K562 (cell line): Measurements from ENCODE around the gene OSCP1. TPM values are rescaled to one million over a fixed set of nuclear protein-coding genes. Genes with fewer than 3 reads are reported as not detected.

Experiments used
- KAT2B ChIP-seq: IDR thresholded peaks from one replicate; pipeline ENCODE4 v1.6.1; 2012; ENCODE audit warnings: low read depth, mild to moderate bottlenecking, control low read depth, inconsistent platforms, low read length, moderate library complexity
- SPI1 ChIP-seq: IDR thresholded peaks from 2 replicates; pipeline ENCODE4 v1.6.1; 2011; ENCODE audit warnings: low read depth, low read length, control low read depth, borderline replicate concordance
- polyA plus RNA-seq, 8 experiments: library from polyadenylated mRNA; depleted of rRNA in 4 of 8; stranded (reverse) in 5 of 8; unstranded in 3 of 8; fragments of >200 nt; fragmentation: Nextera tagmentation in 2 of 8; fragmentation: Illumina TruSeq in 1 of 8; extraction: Ambion mirVana in 2 of 8; extraction: Trizol in 1 of 8; gene quantifications; 2 replicates each; pipeline versions ENCODE4 v1.2.1 to v1.2.3, GENCODE V29; 2011 to 2014; ENCODE audit warnings: inconsistent platforms in 1 of 8, missing spikeins in 1 of 8
- total RNA-seq, 7 experiments: library from RNA; depleted of rRNA in 6 of 7; stranded (reverse); fragments of >200 nt in 6 of 7; fragmentation: Illumina TruSeq in 2 of 7; extraction: Trizol in 2 of 7; gene quantifications; 2 replicates each; pipeline versions ENCODE4 v1.2.1 to v1.2.3, GENCODE V29; 2011 to 2021; ENCODE audit warnings: low replicate concordance in 1 of 7
- TF ChIP-seq, protein P1 (sequence below): fragments of 200-600 bp; sonication (generic); IDR thresholded peaks from one replicate; pipeline ENCODE4 v1.6.1; 2012; ENCODE audit warnings: mild to moderate bottlenecking, low read depth, low read length, inconsistent platforms
- TF ChIP-seq, protein P2 (sequence below), 2 experiments: fragments of 450-650 bp in 1 of 2; sonication (generic) in 1 of 2; formaldehyde crosslinking in 1 of 2; IDR thresholded peaks; 2 replicates each; pipeline versions ENCODE4 v1.7.1 to v1.9.0; 2016 to 2022; ENCODE audit warnings: inconsistent platforms in 1 of 2, mild to moderate bottlenecking in 1 of 2, missing genetic modification reagents in 1 of 2

The OSCP1 gene
- total and polyA plus RNA-seq, 9 of the 15 experiments (the other 6 are each of a cell fraction or from before 2014, with no cell fraction given), result 0.15 to 0.40 (median 0.33) TPM; not detected in 5

DNA sequence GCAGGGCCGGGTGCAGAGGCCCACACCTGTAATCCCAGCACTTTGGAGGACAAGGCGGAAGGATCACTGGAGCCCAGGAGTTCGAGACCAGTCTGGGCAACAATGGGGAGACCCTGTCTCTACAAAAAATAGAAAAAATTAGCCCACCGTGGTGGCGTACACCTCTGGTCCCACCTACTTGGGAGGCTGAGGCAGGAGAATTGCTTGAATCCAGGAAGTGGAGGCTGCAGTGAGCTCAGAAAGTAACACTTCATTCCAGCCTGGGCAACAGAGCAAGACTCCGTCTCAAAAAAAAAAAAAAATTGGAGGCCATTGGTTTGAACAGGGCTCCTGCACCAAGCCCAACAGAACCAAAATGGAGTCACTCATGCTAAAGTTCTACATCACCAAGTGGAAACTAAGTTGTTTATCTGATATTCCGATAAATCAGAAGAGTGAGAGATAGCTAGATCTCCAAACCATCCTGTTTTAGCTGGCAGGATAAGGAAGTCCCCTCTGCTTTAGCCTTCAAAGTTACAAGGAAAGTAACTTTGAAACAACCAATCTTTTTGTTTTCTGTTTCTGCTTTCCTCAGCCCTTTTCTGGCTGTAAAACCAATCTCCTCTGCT, 51.8 kb downstream of the OSCP1 start (continued):
- TF ChIP-seq, protein P1, sequence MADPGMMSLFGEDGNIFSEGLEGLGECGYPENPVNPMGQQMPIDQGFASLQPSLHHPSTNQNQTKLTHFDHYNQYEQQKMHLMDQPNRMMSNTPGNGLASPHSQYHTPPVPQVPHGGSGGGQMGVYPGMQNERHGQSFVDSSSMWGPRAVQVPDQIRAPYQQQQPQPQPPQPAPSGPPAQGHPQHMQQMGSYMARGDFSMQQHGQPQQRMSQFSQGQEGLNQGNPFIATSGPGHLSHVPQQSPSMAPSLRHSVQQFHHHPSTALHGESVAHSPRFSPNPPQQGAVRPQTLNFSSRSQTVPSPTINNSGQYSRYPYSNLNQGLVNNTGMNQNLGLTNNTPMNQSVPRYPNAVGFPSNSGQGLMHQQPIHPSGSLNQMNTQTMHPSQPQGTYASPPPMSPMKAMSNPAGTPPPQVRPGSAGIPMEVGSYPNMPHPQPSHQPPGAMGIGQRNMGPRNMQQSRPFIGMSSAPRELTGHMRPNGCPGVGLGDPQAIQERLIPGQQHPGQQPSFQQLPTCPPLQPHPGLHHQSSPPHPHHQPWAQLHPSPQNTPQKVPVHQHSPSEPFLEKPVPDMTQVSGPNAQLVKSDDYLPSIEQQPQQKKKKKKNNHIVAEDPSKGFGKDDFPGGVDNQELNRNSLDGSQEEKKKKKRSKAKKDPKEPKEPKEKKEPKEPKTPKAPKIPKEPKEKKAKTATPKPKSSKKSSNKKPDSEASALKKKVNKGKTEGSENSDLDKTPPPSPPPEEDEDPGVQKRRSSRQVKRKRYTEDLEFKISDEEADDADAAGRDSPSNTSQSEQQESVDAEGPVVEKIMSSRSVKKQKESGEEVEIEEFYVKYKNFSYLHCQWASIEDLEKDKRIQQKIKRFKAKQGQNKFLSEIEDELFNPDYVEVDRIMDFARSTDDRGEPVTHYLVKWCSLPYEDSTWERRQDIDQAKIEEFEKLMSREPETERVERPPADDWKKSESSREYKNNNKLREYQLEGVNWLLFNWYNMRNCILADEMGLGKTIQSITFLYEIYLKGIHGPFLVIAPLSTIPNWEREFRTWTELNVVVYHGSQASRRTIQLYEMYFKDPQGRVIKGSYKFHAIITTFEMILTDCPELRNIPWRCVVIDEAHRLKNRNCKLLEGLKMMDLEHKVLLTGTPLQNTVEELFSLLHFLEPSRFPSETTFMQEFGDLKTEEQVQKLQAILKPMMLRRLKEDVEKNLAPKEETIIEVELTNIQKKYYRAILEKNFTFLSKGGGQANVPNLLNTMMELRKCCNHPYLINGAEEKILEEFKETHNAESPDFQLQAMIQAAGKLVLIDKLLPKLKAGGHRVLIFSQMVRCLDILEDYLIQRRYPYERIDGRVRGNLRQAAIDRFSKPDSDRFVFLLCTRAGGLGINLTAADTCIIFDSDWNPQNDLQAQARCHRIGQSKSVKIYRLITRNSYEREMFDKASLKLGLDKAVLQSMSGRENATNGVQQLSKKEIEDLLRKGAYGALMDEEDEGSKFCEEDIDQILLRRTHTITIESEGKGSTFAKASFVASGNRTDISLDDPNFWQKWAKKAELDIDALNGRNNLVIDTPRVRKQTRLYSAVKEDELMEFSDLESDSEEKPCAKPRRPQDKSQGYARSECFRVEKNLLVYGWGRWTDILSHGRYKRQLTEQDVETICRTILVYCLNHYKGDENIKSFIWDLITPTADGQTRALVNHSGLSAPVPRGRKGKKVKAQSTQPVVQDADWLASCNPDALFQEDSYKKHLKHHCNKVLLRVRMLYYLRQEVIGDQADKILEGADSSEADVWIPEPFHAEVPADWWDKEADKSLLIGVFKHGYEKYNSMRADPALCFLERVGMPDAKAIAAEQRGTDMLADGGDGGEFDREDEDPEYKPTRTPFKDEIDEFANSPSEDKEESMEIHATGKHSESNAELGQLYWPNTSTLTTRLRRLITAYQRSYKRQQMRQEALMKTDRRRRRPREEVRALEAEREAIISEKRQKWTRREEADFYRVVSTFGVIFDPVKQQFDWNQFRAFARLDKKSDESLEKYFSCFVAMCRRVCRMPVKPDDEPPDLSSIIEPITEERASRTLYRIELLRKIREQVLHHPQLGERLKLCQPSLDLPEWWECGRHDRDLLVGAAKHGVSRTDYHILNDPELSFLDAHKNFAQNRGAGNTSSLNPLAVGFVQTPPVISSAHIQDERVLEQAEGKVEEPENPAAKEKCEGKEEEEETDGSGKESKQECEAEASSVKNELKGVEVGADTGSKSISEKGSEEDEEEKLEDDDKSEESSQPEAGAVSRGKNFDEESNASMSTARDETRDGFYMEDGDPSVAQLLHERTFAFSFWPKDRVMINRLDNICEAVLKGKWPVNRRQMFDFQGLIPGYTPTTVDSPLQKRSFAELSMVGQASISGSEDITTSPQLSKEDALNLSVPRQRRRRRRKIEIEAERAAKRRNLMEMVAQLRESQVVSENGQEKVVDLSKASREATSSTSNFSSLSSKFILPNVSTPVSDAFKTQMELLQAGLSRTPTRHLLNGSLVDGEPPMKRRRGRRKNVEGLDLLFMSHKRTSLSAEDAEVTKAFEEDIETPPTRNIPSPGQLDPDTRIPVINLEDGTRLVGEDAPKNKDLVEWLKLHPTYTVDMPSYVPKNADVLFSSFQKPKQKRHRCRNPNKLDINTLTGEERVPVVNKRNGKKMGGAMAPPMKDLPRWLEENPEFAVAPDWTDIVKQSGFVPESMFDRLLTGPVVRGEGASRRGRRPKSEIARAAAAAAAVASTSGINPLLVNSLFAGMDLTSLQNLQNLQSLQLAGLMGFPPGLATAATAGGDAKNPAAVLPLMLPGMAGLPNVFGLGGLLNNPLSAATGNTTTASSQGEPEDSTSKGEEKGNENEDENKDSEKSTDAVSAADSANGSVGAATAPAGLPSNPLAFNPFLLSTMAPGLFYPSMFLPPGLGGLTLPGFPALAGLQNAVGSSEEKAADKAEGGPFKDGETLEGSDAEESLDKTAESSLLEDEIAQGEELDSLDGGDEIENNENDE, result no peak
- TF ChIP-seq KAT2B (no peak), SPI1 (no peak)
- TF ChIP-seq, protein P2, sequence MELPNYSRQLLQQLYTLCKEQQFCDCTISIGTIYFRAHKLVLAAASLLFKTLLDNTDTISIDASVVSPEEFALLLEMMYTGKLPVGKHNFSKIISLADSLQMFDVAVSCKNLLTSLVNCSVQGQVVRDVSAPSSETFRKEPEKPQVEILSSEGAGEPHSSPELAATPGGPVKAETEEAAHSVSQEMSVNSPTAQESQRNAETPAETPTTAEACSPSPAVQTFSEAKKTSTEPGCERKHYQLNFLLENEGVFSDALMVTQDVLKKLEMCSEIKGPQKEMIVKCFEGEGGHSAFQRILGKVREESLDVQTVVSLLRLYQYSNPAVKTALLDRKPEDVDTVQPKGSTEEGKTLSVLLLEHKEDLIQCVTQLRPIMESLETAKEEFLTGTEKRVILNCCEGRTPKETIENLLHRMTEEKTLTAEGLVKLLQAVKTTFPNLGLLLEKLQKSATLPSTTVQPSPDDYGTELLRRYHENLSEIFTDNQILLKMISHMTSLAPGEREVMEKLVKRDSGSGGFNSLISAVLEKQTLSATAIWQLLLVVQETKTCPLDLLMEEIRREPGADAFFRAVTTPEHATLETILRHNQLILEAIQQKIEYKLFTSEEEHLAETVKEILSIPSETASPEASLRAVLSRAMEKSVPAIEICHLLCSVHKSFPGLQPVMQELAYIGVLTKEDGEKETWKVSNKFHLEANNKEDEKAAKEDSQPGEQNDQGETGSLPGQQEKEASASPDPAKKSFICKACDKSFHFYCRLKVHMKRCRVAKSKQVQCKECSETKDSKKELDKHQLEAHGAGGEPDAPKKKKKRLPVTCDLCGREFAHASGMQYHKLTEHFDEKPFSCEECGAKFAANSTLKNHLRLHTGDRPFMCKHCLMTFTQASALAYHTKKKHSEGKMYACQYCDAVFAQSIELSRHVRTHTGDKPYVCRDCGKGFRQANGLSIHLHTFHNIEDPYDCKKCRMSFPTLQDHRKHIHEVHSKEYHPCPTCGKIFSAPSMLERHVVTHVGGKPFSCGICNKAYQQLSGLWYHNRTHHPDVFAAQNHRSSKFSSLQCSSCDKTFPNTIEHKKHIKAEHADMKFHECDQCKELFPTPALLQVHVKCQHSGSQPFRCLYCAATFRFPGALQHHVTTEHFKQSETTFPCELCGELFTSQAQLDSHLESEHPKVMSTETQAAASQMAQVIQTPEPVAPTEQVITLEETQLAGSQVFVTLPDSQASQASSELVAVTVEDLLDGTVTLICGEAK (IDR thresholded peaks at IDR 0.05), result no peak
- TF ChIP-seq, protein P2 (CRISPR knock-in tag; IDR thresholded peaks at IDR 0.05), result no peak
